Skeletal muscle satellite cell (primary cell): Measurements from ENCODE around the gene EPHB1.

Source experiments
- H3K27me3 ChIP-seq: 2 replicates; pipeline ENCODE4 v1.7.0; 2013; ENCODE audit warnings: low read length; ENCODE audit not compliant: control insufficient read depth, insufficient read depth
- H3K36me3 ChIP-seq: 2 replicates; pipeline ENCODE4 v1.7.0; 2013; ENCODE audit warnings: mild to moderate bottlenecking, control low read depth, low read length; ENCODE audit not compliant: insufficient read depth
- H3K4me1 ChIP-seq: 2 replicates; pipeline ENCODE4 v1.7.0; 2013; ENCODE audit warnings: low read length; ENCODE audit not compliant: control insufficient read depth, insufficient read depth
- H3K4me2 ChIP-seq: 2 replicates; pipeline ENCODE4 v1.7.0; 2013; ENCODE audit warnings: mild to moderate bottlenecking, low read length
- H3K4me3 ChIP-seq: 2 replicates; pipeline ENCODE4 v1.7.0; 2013; ENCODE audit warnings: low read length
- H3K9ac ChIP-seq: 2 replicates; pipeline ENCODE4 v1.7.0; 2013; ENCODE audit warnings: mild to moderate bottlenecking, low read depth, low read length, moderate library complexity
- H3K9me3 ChIP-seq: replicated peaks from 2 replicates; pipeline ENCODE4 v1.7.0; 2013; ENCODE audit warnings: mild to moderate bottlenecking, control low read depth, low read length

EPHB1 gene

GRCh38 chr3:134922866-134923265, 127.8 kb downstream of the EPHB1 start:
- H3K27me3 ChIP-seq: no peaks in the 10 kb centered on the region
- no peak overlapping the region for H3K4me2 ChIP-seq
- no peaks in the 10 kb centered on the region for H3K36me3 ChIP-seq
- H3K4me3 ChIP-seq: no peak overlapping the region
- H3K4me1 ChIP-seq: no peaks in the 10 kb centered on the region
- no peak overlapping the region for H3K9ac ChIP-seq
- no peaks in the 10 kb centered on the region for H3K9me3 ChIP-seq

- no peak overlapping the region for H3K4me2 ChIP-seq
- no peaks in the 10 kb centered on the region for H3K36me3 ChIP-seq
These were observed 128.2 kb downstream of the EPHB1 start for GRCh38 chr3:134923286-134923685.

DNA sequence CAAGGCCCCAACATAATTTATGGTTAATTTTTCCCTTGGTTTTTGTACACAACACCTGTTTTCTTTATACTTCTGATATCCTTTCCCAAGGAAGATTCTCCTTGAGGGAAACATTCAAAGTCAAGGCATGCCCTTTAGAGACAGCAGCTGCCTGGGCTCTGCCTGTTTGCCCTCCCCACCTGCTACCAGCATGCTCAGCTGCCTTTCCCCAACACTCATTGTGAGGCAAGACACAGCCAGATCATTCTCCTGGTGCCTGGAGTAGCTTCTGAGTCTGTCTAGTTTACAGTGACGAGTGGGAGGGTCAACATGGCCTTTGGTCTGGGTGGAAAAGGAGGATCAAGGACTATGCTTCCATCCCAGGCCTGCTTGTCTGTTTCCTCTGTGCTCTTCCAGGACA, 132.5 kb downstream of the EPHB1 start:
- H3K4me2 ChIP-seq: no peak overlapping the region
- H3K36me3 ChIP-seq: no peaks in the 10 kb centered on the region

More at GRCh38 chr3:134923286-134923685, 128.2 kb downstream of the EPHB1 start:
- H3K4me3 ChIP-seq: no peak overlapping the region
- H3K4me1 ChIP-seq: no peaks in the 10 kb centered on the region
- H3K27me3 ChIP-seq: no peaks in the 10 kb centered on the region
- no peaks in the 10 kb centered on the region for H3K9me3 ChIP-seq
- no peak overlapping the region for H3K9ac ChIP-seq

GRCh38 chr3:134928392-134928791, 133.3 kb downstream of the EPHB1 start:
- no peaks in the 10 kb centered on the region for H3K4me1 ChIP-seq
- no peak overlapping the region for H3K4me2 ChIP-seq
- no peaks in the 10 kb centered on the region for H3K9me3 ChIP-seq
- H3K27me3 ChIP-seq: no peaks in the 10 kb centered on the region
- no peak overlapping the region for H3K9ac ChIP-seq
- no peak overlapping the region for H3K4me3 ChIP-seq
- H3K36me3 ChIP-seq: no peaks in the 10 kb centered on the region

More for the DNA sequence above, 132.5 kb downstream of the EPHB1 start:
- no peaks in the 10 kb centered on the region for H3K9me3 ChIP-seq
- no peak overlapping the region for H3K4me3 ChIP-seq
- no peak overlapping the region for H3K9ac ChIP-seq
- H3K4me1 ChIP-seq: no peaks in the 10 kb centered on the region
- no peaks in the 10 kb centered on the region for H3K27me3 ChIP-seq

GRCh38 chr3:134928819-134929218, 133.8 kb downstream of the EPHB1 start:
- no peak overlapping the region for H3K9ac ChIP-seq
- no peaks in the 10 kb centered on the region for H3K9me3 ChIP-seq
- no peak overlapping the region for H3K4me3 ChIP-seq
- no peaks in the 10 kb centered on the region for H3K36me3 ChIP-seq
- H3K27me3 ChIP-seq: no peaks in the 10 kb centered on the region
- no peak overlapping the region for H3K4me2 ChIP-seq
- no peaks in the 10 kb centered on the region for H3K4me1 ChIP-seq

DNA sequence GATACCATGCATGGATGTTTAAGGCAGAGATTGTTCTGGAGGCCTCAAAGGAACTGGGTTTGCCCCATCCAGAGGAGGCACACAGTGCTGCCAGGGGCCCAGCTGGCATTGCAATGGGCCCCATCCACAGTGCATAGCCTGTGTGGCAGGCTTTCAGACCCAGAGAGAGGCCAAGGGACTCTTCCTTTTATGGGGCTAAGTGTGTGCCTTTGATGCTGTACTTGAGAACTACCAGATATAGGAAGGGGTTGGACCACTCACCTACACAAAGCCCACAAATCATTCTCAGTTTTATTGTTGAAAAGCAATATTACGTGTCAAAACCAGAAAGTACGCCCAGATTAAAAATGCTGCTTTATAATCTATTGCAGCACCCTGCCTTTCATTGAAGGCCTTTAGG, 134.9 kb downstream of the EPHB1 start:
- no peak overlapping the region for H3K9ac ChIP-seq
- no peaks in the 10 kb centered on the region for H3K36me3 ChIP-seq
- no peaks in the 10 kb centered on the region for H3K27me3 ChIP-seq
- no peaks in the 10 kb centered on the region for H3K4me1 ChIP-seq
- H3K4me3 ChIP-seq: no peak overlapping the region
- H3K9me3 ChIP-seq: no peaks in the 10 kb centered on the region
- no peak overlapping the region for H3K4me2 ChIP-seq

DNA sequence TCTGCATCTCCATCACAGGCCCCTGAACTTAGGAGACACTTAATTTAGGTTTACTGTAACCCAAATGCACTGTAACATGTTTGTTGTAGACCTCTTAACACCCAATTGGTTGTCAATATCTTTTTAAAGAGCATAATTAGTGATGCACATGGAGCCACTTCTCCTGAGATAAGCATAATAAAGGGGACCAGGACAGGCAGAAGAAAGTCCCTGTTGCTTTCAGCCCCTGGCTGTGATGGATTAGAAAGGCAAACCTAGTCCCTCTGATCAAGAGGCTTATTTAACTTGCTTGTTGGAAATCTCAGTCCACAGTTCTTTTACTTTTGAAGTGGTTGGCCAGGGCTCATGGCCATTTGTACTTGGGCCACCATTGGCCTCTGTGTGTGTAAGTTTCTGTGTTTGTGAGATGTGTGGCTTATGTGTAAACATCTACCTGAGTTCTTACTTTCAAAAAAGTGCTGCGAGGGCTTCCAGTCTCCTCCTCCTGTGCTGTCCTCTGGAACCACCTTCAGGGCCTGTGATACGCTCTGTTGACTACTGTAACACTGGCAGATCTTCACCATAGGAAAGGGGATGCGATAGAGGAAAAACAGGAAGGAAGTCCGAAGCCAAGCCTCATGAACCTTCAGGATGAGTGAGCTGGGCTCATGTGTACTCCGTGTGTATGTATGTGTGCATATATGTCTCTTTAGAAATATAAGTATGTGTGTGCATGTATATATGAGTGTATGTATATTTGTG, 136.2 kb downstream of the EPHB1 start:
- no peaks in the 10 kb centered on the region for H3K4me1 ChIP-seq
- no peaks in the 10 kb centered on the region for H3K36me3 ChIP-seq
- H3K27me3 ChIP-seq: no peaks in the 10 kb centered on the region
- no peaks in the 10 kb centered on the region for H3K9me3 ChIP-seq
- H3K9ac ChIP-seq: no peak overlapping the region
- no peak overlapping the region for H3K4me3 ChIP-seq
- no peak overlapping the region for H3K4me2 ChIP-seq

- H3K9me3 ChIP-seq: no peaks in the 10 kb centered on the region
- H3K4me3 ChIP-seq: no peak overlapping the region
- no peak overlapping the region for H3K4me2 ChIP-seq
- H3K4me1 ChIP-seq: no peaks in the 10 kb centered on the region
- no peaks in the 10 kb centered on the region for H3K36me3 ChIP-seq
- no peak overlapping the region for H3K9ac ChIP-seq
- H3K27me3 ChIP-seq: no peaks in the 10 kb centered on the region
These were observed 137.0 kb downstream of the EPHB1 start for GRCh38 chr3:134932035-134932434.

GRCh38 chr3:134933997-134934396, 138.9 kb downstream of the EPHB1 start:
- Histone ChIP-seq H3K4me1 (no peaks in the 10 kb centered on the region), H3K4me3 (no peak overlapping the region), H3K9me3 (no peaks in the 10 kb centered on the region), H3K27me3 (no peaks in the 10 kb centered on the region), H3K4me2 (no peak overlapping the region), H3K36me3 (no peaks in the 10 kb centered on the region), H3K9ac (no peak overlapping the region)

DNA sequence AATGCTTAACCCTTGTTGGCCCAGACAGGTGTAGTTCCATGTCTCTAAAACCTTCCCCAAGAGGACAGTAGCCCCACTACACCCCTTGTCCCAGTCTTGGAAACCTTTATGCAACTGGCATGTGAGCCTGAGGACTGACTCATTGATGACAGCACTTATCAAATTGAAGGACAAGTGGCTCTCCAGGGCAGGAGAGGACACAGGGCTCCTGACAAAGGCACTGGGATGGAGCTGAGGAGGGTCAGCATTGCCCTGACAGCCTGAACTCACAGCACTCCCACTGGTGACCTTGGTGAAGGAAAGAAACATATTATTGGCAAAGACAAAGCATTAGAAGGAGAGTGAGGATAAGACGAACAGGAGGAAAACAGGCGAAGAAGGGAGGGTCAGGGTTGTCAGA, 139.9 kb downstream of the EPHB1 start:
- H3K36me3 ChIP-seq: no peaks in the 10 kb centered on the region
- no peak overlapping the region for H3K9ac ChIP-seq
- H3K9me3 ChIP-seq: no peaks in the 10 kb centered on the region
- H3K4me3 ChIP-seq: no peak overlapping the region
- H3K27me3 ChIP-seq: no peaks in the 10 kb centered on the region
- H3K4me1 ChIP-seq: no peaks in the 10 kb centered on the region
- H3K4me2 ChIP-seq: no peak overlapping the region

DNA sequence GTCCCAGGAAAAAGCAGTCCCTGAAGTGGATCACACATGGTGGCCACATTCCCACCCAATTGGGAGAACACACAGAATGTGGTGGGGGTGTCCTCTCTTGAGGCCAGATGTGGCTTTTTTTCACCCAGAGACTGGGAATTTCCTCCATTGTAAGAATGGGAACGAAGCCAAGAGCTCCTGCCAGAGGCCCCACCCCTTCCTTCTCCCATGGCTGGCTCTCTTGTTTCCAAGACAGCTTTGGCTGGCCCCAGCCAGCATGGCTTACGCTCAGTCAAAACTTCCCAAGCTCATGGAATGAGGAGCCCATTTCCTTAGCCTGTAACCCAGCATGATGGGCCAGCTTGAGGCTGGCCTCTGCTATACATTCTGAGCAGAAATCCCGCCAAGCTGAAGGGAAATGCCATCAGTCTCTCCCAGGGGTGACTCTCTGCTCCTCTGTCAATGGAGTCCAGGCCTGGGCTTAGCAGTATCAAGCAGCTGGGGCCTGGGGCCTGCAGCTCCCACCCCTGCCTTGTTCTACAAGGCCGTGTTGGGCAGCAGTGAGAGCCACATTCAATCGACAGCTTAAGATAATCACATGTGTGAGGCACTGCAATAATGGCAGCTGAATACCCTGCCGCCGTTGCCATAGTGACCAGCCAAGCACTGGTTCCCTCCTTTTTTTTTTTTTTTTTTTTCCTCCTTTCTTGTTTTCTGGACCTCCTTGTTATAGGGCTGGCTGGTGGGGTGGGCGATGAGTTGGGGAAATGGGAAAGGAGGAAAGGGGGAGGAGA, 142.4 kb downstream of the EPHB1 start:
- no peak overlapping the region for H3K9ac ChIP-seq
- no peaks in the 10 kb centered on the region for H3K9me3 ChIP-seq
- no peak overlapping the region for H3K4me2 ChIP-seq
- H3K4me1 ChIP-seq: no peaks in the 10 kb centered on the region
- no peak overlapping the region for H3K4me3 ChIP-seq
- no peaks in the 10 kb centered on the region for H3K27me3 ChIP-seq
- no peaks in the 10 kb centered on the region for H3K36me3 ChIP-seq
